Activated CD4-positive, alpha-beta memory T cell treated with anti-CD3 and anti-CD28 coated beads for 36 hours (primary cell): ENCODE data around the gene SORBS2. TPM values are rescaled to one million over a fixed set of nuclear protein-coding genes. Genes with fewer than 3 reads are reported as not detected.
"Not testable (repeated sequence)": the region's sequence is repeated elsewhere in the genome, so short reads cannot be mapped to it uniquely, and the experiment has no call there.

Source experiments
- CTCF ChIA-PET: fragments of 350-600 bp; sonication (Branson Sonifier 250); formaldehyde crosslinking; loops from one replicate; lab custom pipeline; 2021; ENCODE audit warnings: antibody characterized with exemption, inconsistent platforms; lab: Charles Lee
- POLR2A ChIA-PET: fragments of 350-600 bp; sonication (Branson Sonifier 250); formaldehyde crosslinking; loops from one replicate; lab custom pipeline; 2021; ENCODE audit warnings: antibody characterized with exemption; lab: Charles Lee
- DNase-seq: peaks from one replicate; pipeline ENCODE4 v3.0.0-alpha.2; 2020
- H3K27ac Mint-ChIP-seq: one replicate; pipeline ENCODE4 v1.8.0; 2021; ENCODE audit warnings: mixed read lengths
- H3K27me3 Mint-ChIP-seq: one replicate; pipeline ENCODE4 v1.8.0; 2021; ENCODE audit warnings: mixed read lengths
- H3K36me3 Mint-ChIP-seq: one replicate; pipeline ENCODE4 v1.8.0; 2021; ENCODE audit warnings: mixed read lengths
- H3K4me1 Mint-ChIP-seq: one replicate; pipeline ENCODE4 v1.8.0; 2021; ENCODE audit warnings: low read depth, mixed read lengths
- H3K4me3 Mint-ChIP-seq: one replicate; pipeline ENCODE4 v1.8.0; 2021; ENCODE audit warnings: mild to moderate bottlenecking, mixed read lengths
- H3K9me3 Mint-ChIP-seq: one replicate; pipeline ENCODE4 v1.8.0; 2021; ENCODE audit warnings: mixed read lengths
- intact Hi-C: fragments of 100-400 bp; cut with micrococcal nuclease; formaldehyde crosslinking; loops from one replicate; pipeline ENCODE4 v1.15.1; 2023
- total RNA-seq, 2 experiments: library from RNA; stranded (reverse); gene quantifications; one replicate each; pipeline ENCODE4 v1.2.3, GENCODE V29; 2021

SORBS2 gene
- total RNA-seq, 2 experiments from 2014 or later: not detected

DNA sequence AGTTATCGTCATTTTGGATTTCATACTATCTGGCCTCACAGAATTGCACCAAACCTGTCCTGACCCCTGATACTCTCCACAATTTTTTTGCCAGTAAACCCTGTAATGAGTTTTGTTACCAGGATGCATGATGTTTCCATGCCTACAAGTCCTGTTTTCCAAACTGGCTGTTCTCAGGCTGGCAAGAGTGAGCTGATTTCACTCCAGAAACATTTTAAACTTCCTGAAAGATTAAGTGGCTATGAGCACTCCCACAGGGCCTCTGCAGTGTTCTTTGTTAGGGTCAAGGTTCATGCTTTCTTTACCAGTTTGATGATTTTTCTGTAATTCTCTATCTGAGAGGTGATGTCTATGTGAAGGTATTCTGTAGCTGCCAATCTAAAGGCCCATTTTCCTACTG, 245.0 kb downstream of the SORBS2 start:
- POLR2A ChIA-PET: no interaction called here
- DNase-seq: no peak
- Mint-ChIP-seq H3K27me3 (peaks cover 15% of the 10 kb centered on the region), H3K4me3 (no peak overlapping the region), H3K36me3 (no peaks in the 10 kb centered on the region), H3K27ac (no peak overlapping the region), H3K4me1 (peaks cover 9% of the 10 kb centered on the region), H3K9me3 (no peaks in the 10 kb centered on the region)
- intact Hi-C loops: loop anchor here (1.0 kb wide), 1 partner anchor 20 kb away; no protein-coding TSS in a partner anchor
- CTCF ChIA-PET: no interaction called here

DNA sequence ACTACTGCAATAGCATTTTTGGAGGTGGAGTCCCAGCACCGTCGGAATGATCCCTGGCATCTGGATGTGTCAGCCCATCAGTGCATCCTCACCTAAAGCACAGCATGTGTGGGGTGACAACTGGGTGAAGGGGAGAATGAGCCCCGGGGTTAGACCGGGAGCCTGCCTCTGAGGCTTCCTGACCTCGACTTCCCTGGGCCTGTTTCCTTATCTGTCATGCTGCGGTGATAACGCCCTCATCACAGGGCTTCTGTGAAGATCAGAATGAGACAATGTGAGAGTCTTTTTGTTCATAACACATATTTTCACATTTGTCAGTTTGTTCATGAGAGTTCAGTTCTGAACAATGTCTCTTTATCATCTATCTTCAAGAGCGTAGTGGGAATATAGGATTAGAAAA, 245.6 kb downstream of the SORBS2 start:
- intact Hi-C loops: loop anchor here (1.0 kb wide), 1 partner anchor 21 kb away; no protein-coding TSS in a partner anchor
- H3K36me3 Mint-ChIP-seq: no peaks in the 10 kb centered on the region
- DNase-seq: peak; percentile 72
- peaks cover 18% of the 10 kb centered on the region for H3K27me3 Mint-ChIP-seq
- no peaks in the 10 kb centered on the region for H3K9me3 Mint-ChIP-seq
- H3K4me1 Mint-ChIP-seq: peaks cover 9% of the 10 kb centered on the region
- H3K4me3 Mint-ChIP-seq: no peak overlapping the region
- no peak overlapping the region for H3K27ac Mint-ChIP-seq
- CTCF ChIA-PET: no interaction called here
- POLR2A ChIA-PET: no interaction called here

- Mint-ChIP-seq H3K4me1 (peaks cover 9% of the 10 kb centered on the region), H3K36me3 (no peaks in the 10 kb centered on the region), H3K4me3 (no peak overlapping the region), H3K27me3 (peaks cover 18% of the 10 kb centered on the region), H3K27ac (no peak overlapping the region), H3K9me3 (no peaks in the 10 kb centered on the region)
- ChIA-PET CTCF (no interaction called here), POLR2A (no interaction called here)
- intact Hi-C loops: loop anchor here (1.0 kb wide), 1 partner anchor 22 kb away; no protein-coding TSS in a partner anchor
- no peak for DNase-seq
Observed at GRCh38 chr4:185565696-185566095, 246.3 kb downstream of the SORBS2 start.

DNA sequence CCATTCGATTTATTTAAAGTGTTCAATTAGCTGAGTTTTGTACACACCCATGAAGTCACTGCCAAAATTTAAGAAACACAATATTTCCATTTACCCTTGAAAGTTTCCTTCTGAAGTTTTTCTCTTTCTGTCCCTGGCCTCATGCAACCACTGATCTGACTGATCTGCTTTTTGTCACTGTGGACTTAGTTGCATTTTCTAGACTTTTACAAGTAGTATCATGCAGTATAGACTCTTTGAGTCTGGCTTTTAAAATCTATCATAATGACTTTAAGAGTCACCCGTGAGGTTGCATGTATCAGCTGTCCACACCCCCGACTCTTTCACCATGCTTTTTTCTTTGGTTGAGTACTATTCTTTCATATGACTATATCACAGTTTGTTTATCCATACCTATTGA, 247.6 kb downstream of the SORBS2 start:
- no peaks in the 10 kb centered on the region for H3K9me3 Mint-ChIP-seq
- DNase-seq: no peak
- no peak overlapping the region for H3K4me3 Mint-ChIP-seq
- ChIA-PET POLR2A (no interaction called here), CTCF (no interaction called here)
- intact Hi-C loops: no loop called here
- no peaks in the 10 kb centered on the region for H3K36me3 Mint-ChIP-seq
- peaks cover 9% of the 10 kb centered on the region for H3K4me1 Mint-ChIP-seq
- H3K27ac Mint-ChIP-seq: no peak overlapping the region
- H3K27me3 Mint-ChIP-seq: peaks cover 17% of the 10 kb centered on the region

DNA sequence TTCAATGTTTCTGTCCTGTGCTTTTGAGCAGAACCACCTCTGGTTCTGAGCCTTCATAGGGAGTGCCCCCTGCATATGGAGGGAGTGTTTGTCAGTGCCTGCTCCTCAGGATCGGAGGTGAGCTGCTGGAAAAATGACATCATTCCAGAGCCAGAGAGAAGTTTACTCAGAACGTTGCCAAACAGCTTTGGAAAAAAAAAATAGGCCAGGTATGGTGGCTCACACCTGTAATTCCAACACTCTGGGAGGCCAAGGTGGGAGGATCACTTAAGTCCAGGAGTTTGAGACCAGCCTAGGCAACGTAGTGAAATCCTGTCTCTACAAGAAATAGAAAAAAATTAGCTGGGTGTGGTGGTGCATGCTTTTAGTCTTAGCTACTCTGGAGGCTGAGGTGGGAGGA, 249.5 kb downstream of the SORBS2 start:
- intact Hi-C loops: no loop called here
- POLR2A ChIA-PET: no interaction called here
- no peaks in the 10 kb centered on the region for H3K9me3 Mint-ChIP-seq
- CTCF ChIA-PET: no interaction called here
- peaks cover 9% of the 10 kb centered on the region for H3K4me1 Mint-ChIP-seq
- H3K36me3 Mint-ChIP-seq: no peaks in the 10 kb centered on the region
- H3K27ac Mint-ChIP-seq: no peak overlapping the region
- H3K4me3 Mint-ChIP-seq: no peak overlapping the region
- DNase-seq: no peak
- peaks cover 29% of the 10 kb centered on the region for H3K27me3 Mint-ChIP-seq

- DNase-seq: no peak
- no peaks in the 10 kb centered on the region for H3K4me1 Mint-ChIP-seq
- intact Hi-C loops: no loop called here
- no peaks in the 10 kb centered on the region for H3K9me3 Mint-ChIP-seq
- H3K4me3 Mint-ChIP-seq: no peak overlapping the region
- POLR2A ChIA-PET: no interaction called here
- CTCF ChIA-PET: no interaction called here
- no peaks in the 10 kb centered on the region for H3K36me3 Mint-ChIP-seq
- no peak overlapping the region for H3K27ac Mint-ChIP-seq
- peaks cover 33% of the 10 kb centered on the region for H3K27me3 Mint-ChIP-seq
Observed at GRCh38 chr4:185560316-185560715, 251.7 kb downstream of the SORBS2 start.

DNA sequence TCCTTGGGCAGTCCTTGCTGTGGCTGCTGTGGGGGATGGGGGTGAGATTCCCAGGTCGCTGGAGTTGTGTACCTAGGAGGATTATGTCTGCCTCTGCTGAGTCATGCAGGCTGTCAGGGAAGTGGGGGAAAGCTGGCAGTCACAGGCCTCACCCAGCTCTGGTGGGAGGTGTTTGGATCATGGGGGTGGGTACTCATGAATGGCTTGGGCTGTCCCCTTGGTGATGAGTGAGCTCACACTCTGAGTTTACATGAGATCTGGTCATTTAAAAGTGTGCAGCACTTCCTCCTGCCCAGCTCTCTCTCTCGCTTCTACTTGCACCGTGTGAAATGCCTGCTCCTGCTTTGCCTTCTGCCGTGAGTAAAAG, 252.1 kb downstream of the SORBS2 start:
- H3K4me1 Mint-ChIP-seq: no peaks in the 10 kb centered on the region
- POLR2A ChIA-PET: no interaction called here

GRCh38 chr4:185559251-185559914, 252.6 kb downstream of the SORBS2 start:
- H3K4me3 Mint-ChIP-seq, H3K9me3 Mint-ChIP-seq, DNase-seq, CTCF ChIA-PET, intact Hi-C loops, POLR2A ChIA-PET, H3K4me1 Mint-ChIP-seq, H3K27ac Mint-ChIP-seq, H3K36me3 Mint-ChIP-seq: not testable (repeated sequence)
- H3K27me3 Mint-ChIP-seq: peaks cover 31% of the 10 kb centered on the region

More for the DNA sequence above, 252.1 kb downstream of the SORBS2 start:
- Mint-ChIP-seq H3K27ac (no peak overlapping the region), H3K27me3 (peaks cover 33% of the 10 kb centered on the region), H3K9me3 (no peaks in the 10 kb centered on the region), H3K4me3 (no peak overlapping the region), H3K36me3 (no peaks in the 10 kb centered on the region)
- no peak for DNase-seq
- intact Hi-C loops: no loop called here
- CTCF ChIA-PET: no interaction called here

DNA sequence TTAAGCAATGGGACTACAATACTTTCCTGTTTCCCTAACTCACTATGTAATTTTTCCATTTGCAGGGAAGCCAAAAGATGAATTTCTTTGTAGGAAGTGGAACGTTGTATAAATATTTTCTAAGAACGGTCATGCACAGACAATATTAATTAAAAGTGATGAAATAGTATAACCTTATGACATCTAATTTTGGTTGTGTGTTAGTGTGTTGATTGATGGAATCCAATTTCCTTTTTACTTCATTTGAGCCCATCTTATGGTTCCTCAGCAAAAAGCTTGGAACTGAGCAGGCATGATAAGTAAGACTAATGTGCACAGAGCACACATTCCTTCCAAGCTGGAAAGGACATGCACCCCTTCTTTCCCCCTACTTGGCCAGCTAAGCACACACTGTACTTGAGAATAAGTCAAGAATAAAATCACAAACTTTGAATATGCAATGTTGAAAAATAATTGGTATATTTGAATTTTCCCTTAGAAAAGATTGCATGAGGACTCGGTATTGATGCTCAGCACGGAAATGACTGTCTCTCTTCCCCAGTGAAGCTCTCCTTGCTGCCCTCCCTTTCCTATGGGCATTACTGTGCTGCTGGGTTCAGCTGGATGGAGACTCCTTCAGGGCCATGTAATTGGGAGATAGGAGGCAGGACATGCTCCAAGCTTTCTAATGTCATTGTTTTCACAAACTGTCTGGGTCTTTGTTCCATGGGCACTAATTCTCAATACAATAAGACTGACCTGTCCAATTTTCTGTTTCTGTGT, 257.4 kb downstream of the SORBS2 start:
- peaks cover 24% of the 10 kb centered on the region for H3K27me3 Mint-ChIP-seq
- intact Hi-C loops: no loop called here
- H3K4me3 Mint-ChIP-seq: no peak overlapping the region
- CTCF ChIA-PET: no interaction called here
- no peak for DNase-seq
- H3K36me3 Mint-ChIP-seq: no peaks in the 10 kb centered on the region
- H3K9me3 Mint-ChIP-seq: no peaks in the 10 kb centered on the region
- POLR2A ChIA-PET: interaction anchor here (0.6 kb wide), 1 partner anchor 13 kb away, joined by 4 read pairs; no protein-coding TSS in a partner anchor
- H3K4me1 Mint-ChIP-seq: no peaks in the 10 kb centered on the region
- H3K27ac Mint-ChIP-seq: no peak overlapping the region

GRCh38 chr4:185552254-185552653, 259.7 kb downstream of the SORBS2 start:
- Mint-ChIP-seq H3K36me3 (no peaks in the 10 kb centered on the region), H3K4me1 (no peaks in the 10 kb centered on the region), H3K9me3 (no peaks in the 10 kb centered on the region), H3K27me3 (peaks cover 12% of the 10 kb centered on the region), H3K4me3 (no peak overlapping the region), H3K27ac (no peak overlapping the region)
- DNase-seq: no peak
- intact Hi-C loops: no loop called here
- POLR2A ChIA-PET: no interaction called here
- CTCF ChIA-PET: no interaction called here

DNA sequence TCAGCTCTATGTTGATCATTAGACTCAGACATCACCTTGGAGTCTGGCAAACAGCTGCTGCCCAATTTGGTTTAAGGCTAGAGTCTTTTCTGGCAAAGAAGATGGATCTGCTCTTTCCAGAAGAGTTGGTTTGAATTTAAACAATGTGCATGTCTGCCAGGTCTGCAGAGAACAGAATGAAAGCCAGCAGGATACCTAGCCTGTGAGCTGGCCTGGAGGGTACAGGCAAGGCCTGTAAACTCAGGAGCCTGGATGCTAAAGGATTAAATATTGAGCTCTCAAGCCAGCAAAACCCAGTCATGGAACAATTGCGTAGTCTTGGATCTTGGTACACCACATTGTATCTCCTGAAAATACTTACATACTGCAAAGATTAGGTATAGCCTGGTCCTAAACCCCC, 261.1 kb downstream of the SORBS2 start:
- intact Hi-C loops: no loop called here
- H3K36me3 Mint-ChIP-seq: no peaks in the 10 kb centered on the region
- peaks cover 12% of the 10 kb centered on the region for H3K27me3 Mint-ChIP-seq
- H3K27ac Mint-ChIP-seq: no peak overlapping the region
- DNase-seq: no peak
- no peaks in the 10 kb centered on the region for H3K9me3 Mint-ChIP-seq
- ChIA-PET POLR2A (no interaction called here), CTCF (no interaction called here)
- H3K4me1 Mint-ChIP-seq: no peaks in the 10 kb centered on the region
- H3K4me3 Mint-ChIP-seq: no peak overlapping the region

GRCh38 chr4:185549095-185549639, 262.8 kb downstream of the SORBS2 start:
- H3K4me3 Mint-ChIP-seq: no peak overlapping the region
- no peaks in the 10 kb centered on the region for H3K9me3 Mint-ChIP-seq
- intact Hi-C loops: no loop called here
- DNase-seq: no peak
- ChIA-PET CTCF (no interaction called here), POLR2A (no interaction called here)
- no peak overlapping the region for H3K27ac Mint-ChIP-seq
- no peaks in the 10 kb centered on the region for H3K36me3 Mint-ChIP-seq
- H3K4me1 Mint-ChIP-seq: no peaks in the 10 kb centered on the region
- peaks cover 9% of the 10 kb centered on the region for H3K27me3 Mint-ChIP-seq
